ENCODE data around the gene ZNF274. TPM values are rescaled to one million over a fixed set of nuclear protein-coding genes. Genes with fewer than 3 reads are reported as not detected.

Gene ZNF274
- total and polyA plus RNA-seq, 12 donors: 13.8 to 27.6 (median 22.9) TPM

DNA sequence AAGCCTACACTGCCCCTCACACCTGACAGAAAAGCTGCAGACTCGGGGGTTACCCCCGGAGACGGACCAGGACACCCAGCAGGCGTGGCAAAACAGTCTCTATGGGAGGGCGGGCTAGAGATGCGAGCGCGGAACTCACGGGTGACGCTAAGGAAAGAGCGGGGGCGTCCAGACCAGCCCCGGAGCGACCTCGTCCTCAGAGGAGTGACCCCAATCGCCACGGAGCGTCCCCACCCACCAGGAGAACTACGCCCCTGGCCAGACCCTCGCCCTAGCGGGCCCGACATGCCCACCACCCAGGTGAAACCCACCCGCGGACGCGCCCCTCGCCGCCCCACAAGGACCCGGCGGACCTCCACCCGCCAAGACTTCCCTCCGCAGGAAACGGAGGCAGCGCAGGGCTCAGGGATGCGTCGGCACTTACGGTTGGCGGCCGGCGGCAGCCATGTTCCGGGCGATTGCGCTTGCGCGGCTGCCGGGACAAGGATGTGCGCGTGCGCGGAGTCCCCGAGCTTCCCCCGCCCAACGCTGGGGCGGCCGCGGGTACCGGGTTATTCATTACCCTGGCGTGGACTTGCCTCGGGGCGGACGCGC lies 32.4 kb upstream of the ZNF274 start, which contains the start of gene ZNF329:
Gene ZNF329 (minus strand): TSS at position 462 of the 594 bp plus-strand sequence. CDS start 21,286 bp downstream, outside the sequence.
- Histone ChIP-seq H3K27ac (peak within 1 kb of the TSS; percentile 44 to 93 (median 87)), H3K27me3 (no peaks in the 10 kb centered on the region), H3K36me3 (peaks cover 0 to 15% (median 0%) of the 10 kb centered on the region in 9 donors), H3K4me1 (peaks cover 2 to 51% (median 32%) of the 10 kb centered on the region in 9 donors), H3K4me3 (peak within 1 kb of the TSS; percentile 76 to 98 (median 79)), H3K9me3 (peaks cover 0 to 52% (median 8%) of the 10 kb centered on the region in 11 donors)
- DNase-seq (peak; percentile 89 to 94), ATAC-seq (peak; percentile 75 to 90 (median 82))
- 0% methylated on average over 62 of the region's 62 CpGs for WGBS, 2 donors
- TF ChIP-seq, protein P1, sequence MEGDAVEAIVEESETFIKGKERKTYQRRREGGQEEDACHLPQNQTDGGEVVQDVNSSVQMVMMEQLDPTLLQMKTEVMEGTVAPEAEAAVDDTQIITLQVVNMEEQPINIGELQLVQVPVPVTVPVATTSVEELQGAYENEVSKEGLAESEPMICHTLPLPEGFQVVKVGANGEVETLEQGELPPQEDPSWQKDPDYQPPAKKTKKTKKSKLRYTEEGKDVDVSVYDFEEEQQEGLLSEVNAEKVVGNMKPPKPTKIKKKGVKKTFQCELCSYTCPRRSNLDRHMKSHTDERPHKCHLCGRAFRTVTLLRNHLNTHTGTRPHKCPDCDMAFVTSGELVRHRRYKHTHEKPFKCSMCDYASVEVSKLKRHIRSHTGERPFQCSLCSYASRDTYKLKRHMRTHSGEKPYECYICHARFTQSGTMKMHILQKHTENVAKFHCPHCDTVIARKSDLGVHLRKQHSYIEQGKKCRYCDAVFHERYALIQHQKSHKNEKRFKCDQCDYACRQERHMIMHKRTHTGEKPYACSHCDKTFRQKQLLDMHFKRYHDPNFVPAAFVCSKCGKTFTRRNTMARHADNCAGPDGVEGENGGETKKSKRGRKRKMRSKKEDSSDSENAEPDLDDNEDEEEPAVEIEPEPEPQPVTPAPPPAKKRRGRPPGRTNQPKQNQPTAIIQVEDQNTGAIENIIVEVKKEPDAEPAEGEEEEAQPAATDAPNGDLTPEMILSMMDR (IDR thresholded peaks at IDR 0.05): peak in 1 of 9 donors; percentile 6
- intact Hi-C loops (cut with DNase I): loop anchor here in 6 of 10 donors (1.0 to 10.0 kb wide), 7 partner anchors 53 to 1046 kb away; partner anchors contain the start of genes ZNF776 (in 3 of the 6), ZNF256 (in 1 of the 6), ZNF606 (in 1 of the 6) and ZSCAN18 (in 1 of the 6)

- 95 to 98% methylated on average over 2 of the region's 2 CpGs for WGBS, 2 donors
- Histone ChIP-seq H3K4me1 (peaks cover 2 to 53% (median 33%) of the 10 kb centered on the region in 9 donors), H3K36me3 (peaks cover 0 to 5% (median 0%) of the 10 kb centered on the region in 9 donors), H3K27me3 (no peaks in the 10 kb centered on the region), H3K9me3 (peaks cover 0 to 42% (median 0%) of the 10 kb centered on the region in 11 donors), H3K4me3 (peak overlapping the region in 2 of 10 donors; percentile 57 to 82), H3K27ac (no peak overlapping the region)
- ATAC-seq (no peak), DNase-seq (no peak)
- TF ChIP-seq, protein P1 (IDR thresholded peaks at IDR 0.05): no peak
- intact Hi-C loops (cut with DNase I): loop anchor here in 5 of 10 donors (5.0 to 10.0 kb wide), 6 partner anchors 56 to 1049 kb away; partner anchors contain the start of genes ZNF776 (in 3 of the 5), ZNF256 (in 1 of the 5), ZNF606 (in 1 of the 5) and ZSCAN18 (in 1 of the 5)
These were observed 29.5 kb upstream of the ZNF274 start for GRCh38 chr19:58153386-58153785.

- Histone ChIP-seq H3K27me3 (no peaks in the 10 kb centered on the region), H3K36me3 (no peaks in the 10 kb centered on the region), H3K27ac (peak overlapping the region; percentile 49 to 99 (median 91)), H3K4me3 (peak overlapping the region; percentile 57 to 100 (median 83)), H3K9me3 (peaks cover 0 to 42% (median 0%) of the 10 kb centered on the region in 11 donors), H3K4me1 (peaks cover 2 to 49% (median 33%) of the 10 kb centered on the region in 9 donors)
- WGBS, 2 donors: 5 to 6% methylated on average over 12 of the region's 12 CpGs
- intact Hi-C loops (cut with DNase I): loop anchor here in 6 of 10 donors (1.0 to 10.0 kb wide), 9 partner anchors 57 to 1049 kb away; partner anchors contain the start of genes ZNF776 (in 3 of the 6), ZNF256 (in 1 of the 6), ZNF606 (in 1 of the 6) and ZSCAN18 (in 1 of the 6)
- DNase-seq (peak; percentile 37 to 52), ATAC-seq (peak in 5 of 8 donors; percentile 13 to 64 (median 31))
- TF ChIP-seq, protein P1 (IDR thresholded peaks at IDR 0.05): no peak
These were observed 28.6 kb upstream of the ZNF274 start for GRCh38 chr19:58154287-58154678.

Measured in heart right ventricle (tissue), 16 donors.